Stomach (tissue), 9 donors: ENCODE results near the gene ZNRF2. TPM values are rescaled to one million over a fixed set of nuclear protein-coding genes. Genes with fewer than 3 reads are reported as not detected.

ENCODE experiments used
- DNase-seq, 2 donors: peaks; one replicate each; pipeline versions ENCODE4 v3.0.0 to v3.0.0-alpha.2; 2013 to 2019
- H3K27ac ChIP-seq, 5 donors: fragments of 200-600 bp in 4 of 5; sonication (generic) in 4 of 5; one replicate each; pipeline ENCODE4 v1.5.1; 2013 to 2019; ENCODE audit warnings: mild to moderate bottlenecking in 1 of 5, moderate library complexity in 1 of 5
- H3K27me3 ChIP-seq, 3 donors: fragments of 200-600 bp; sonication (generic); one replicate each; pipeline ENCODE4 v1.5.1; 2017 to 2019; ENCODE audit warnings: mixed run types in 1 of 3
- H3K36me3 ChIP-seq, 4 donors: fragments of 200-600 bp; sonication (generic); 1 replicate in 3 of 4; 2 replicates in 1 of 4; pipeline ENCODE4 v1.5.1; 2016 to 2019
- H3K4me1 ChIP-seq, 4 donors: fragments of 200-600 bp; sonication (generic); one replicate each; pipeline ENCODE4 v1.5.1; 2016 to 2019
- H3K4me3 ChIP-seq, 4 donors: fragments of 200-600 bp; sonication (generic) in 3 of 4; one replicate each; pipeline ENCODE4 v1.5.1; 2016 to 2019; ENCODE audit warnings: mild to moderate bottlenecking in 1 of 4
- H3K9me3 ChIP-seq, 4 donors: fragments of 200-600 bp; sonication (generic); one replicate each; pipeline ENCODE4 v1.5.1; 2016 to 2019
- CTCF ChIP-seq, 7 experiments: fragments of 450-650 bp in 4 of 7; fragments of 200-600 bp in 3 of 7; sonication (generic) in 3 of 7; IDR thresholded peaks; one replicate each; pipeline ENCODE4 v1.5.1; 2016 to 2019; ENCODE audit warnings: antibody characterized with exemption in 7 of 7, control low read depth in 2 of 7, mild to moderate bottlenecking in 1 of 7
- EP300 ChIP-seq: sonication (generic); formaldehyde crosslinking; IDR thresholded peaks from one replicate; pipeline ENCODE4 v1.6.1; 2017; ENCODE audit warnings: antibody characterized with exemption
- POLR2A ChIP-seq, 4 donors: fragments of 450-650 bp; IDR thresholded peaks; one replicate each; pipeline ENCODE4 v1.6.1; 2016; ENCODE audit warnings: antibody characterized with exemption in 4 of 4, control low read depth in 2 of 4, mild to moderate bottlenecking in 1 of 4, moderate library complexity in 1 of 4
- POLR2AphosphoS5 ChIP-seq, 3 donors: sonication (generic); formaldehyde crosslinking; IDR thresholded peaks; one replicate each; pipeline ENCODE4 v1.6.1; 2016; ENCODE audit warnings: antibody characterized with exemption in 3 of 3
- WGBS, 5 donors: extraction: QIAGEN DNeasy Blood & Tissue Kit in 3 of 5; methylation state at CpG; one replicate each; pipeline versions ENCODE4 v1.1.5 to v1.1.7; 2013 to 2018; 5-methylcytosine and 5-hydroxymethylcytosine counted together
- intact Hi-C: fragments of 100-400 bp; cut with DNase I; formaldehyde crosslinking; loops from one replicate; pipeline ENCODE4 v1.15.1; 2023; ENCODE audit warnings: low total_unique reads
- polyA plus RNA-seq, 3 donors: library from polyadenylated mRNA; stranded (reverse); fragments of 200-250 nt; gene quantifications; one replicate each; pipeline ENCODE4 v1.2.3, GENCODE V29; 2013
- total RNA-seq, 5 donors: library from RNA; depleted of rRNA; stranded (reverse); fragments of >200 nt; gene quantifications; one replicate each; pipeline versions ENCODE4 v1.1.0 to v1.2.3, GENCODE V29; 2014 to 2016
- donor health status: healthy with polysubstance abuse.
- donor health status: Bipolar disorder and iron deficiency.
- donor health status: healthy.

The ZNRF2 gene
- total and polyA plus RNA-seq, 8 donors: 5.4 to 209 (median 23.6) TPM

GRCh38 chr7:30364773-30365172, 80.4 kb downstream of the ZNRF2 start:
- WGBS, 5 donors: 79 to 94% (median 89%) methylated on average over 1 of the region's 1 CpG
- Histone ChIP-seq H3K27ac (no peak overlapping the region), H3K4me1 (peaks cover 0 to 7% (median 3%) of the 10 kb centered on the region in 4 donors), H3K36me3 (peaks cover 0 to 6% (median 3%) of the 10 kb centered on the region in 4 donors), H3K4me3 (no peak overlapping the region), H3K27me3 (no peaks in the 10 kb centered on the region), H3K9me3 (no peaks in the 10 kb centered on the region)
- DNase-seq: no peak
- intact Hi-C loops: no loop called here
- TF ChIP-seq EP300 (no peak), POLR2AphosphoS5 (IDR thresholded peaks at IDR 0.05) (no peak), CTCF (IDR thresholded peaks at IDR 0.05) (no peak), POLR2A (IDR thresholded peaks at IDR 0.05) (no peak)

- TF ChIP-seq CTCF (IDR thresholded peaks at IDR 0.05) (no peak), POLR2AphosphoS5 (IDR thresholded peaks at IDR 0.05) (no peak)
- no peak overlapping the region for H3K4me3 ChIP-seq
- WGBS, 5 donors: 90 to 96% (median 94%) methylated on average over 3 of the region's 3 CpGs
- H3K27ac ChIP-seq: no peak overlapping the region
- H3K36me3 ChIP-seq: peaks cover 0 to 6% (median 3%) of the 10 kb centered on the region in 4 donors
- H3K9me3 ChIP-seq: no peaks in the 10 kb centered on the region
- no peaks in the 10 kb centered on the region for H3K27me3 ChIP-seq
- H3K4me1 ChIP-seq: peaks cover 0 to 7% (median 3%) of the 10 kb centered on the region in 4 donors
- intact Hi-C loops: no loop called here
- no peak for DNase-seq
These were observed 81.2 kb downstream of the ZNRF2 start for GRCh38 chr7:30365621-30366020.

GRCh38 chr7:30366606-30367005, 82.2 kb downstream of the ZNRF2 start:
- H3K4me1 ChIP-seq: peaks cover 0 to 7% (median 3%) of the 10 kb centered on the region in 4 donors
- intact Hi-C loops: no loop called here

GRCh38 chr7:30367561-30367960, 83.2 kb downstream of the ZNRF2 start:
- Histone ChIP-seq H3K4me1 (peaks cover 0 to 7% (median 3%) of the 10 kb centered on the region in 4 donors), H3K27ac (no peak overlapping the region), H3K36me3 (peaks cover 0 to 16% (median 13%) of the 10 kb centered on the region in 4 donors), H3K27me3 (no peaks in the 10 kb centered on the region), H3K9me3 (no peaks in the 10 kb centered on the region), H3K4me3 (no peak overlapping the region)
- WGBS, 5 donors: 80 to 84% (median 82%) methylated on average over 2 of the region's 2 CpGs
- TF ChIP-seq POLR2A (IDR thresholded peaks at IDR 0.05) (no peak), POLR2AphosphoS5 (IDR thresholded peaks at IDR 0.05) (no peak), EP300 (no peak), CTCF (IDR thresholded peaks at IDR 0.05) (no peak)
- no peak for DNase-seq
- intact Hi-C loops: no loop called here

More at GRCh38 chr7:30366606-30367005, 82.2 kb downstream of the ZNRF2 start:
- H3K27me3 ChIP-seq: no peaks in the 10 kb centered on the region
- WGBS, 5 donors: 59 to 72% (median 62%) methylated on average over 2 of the region's 2 CpGs
- H3K4me3 ChIP-seq: no peak overlapping the region
- DNase-seq: no peak
- no peak overlapping the region for H3K27ac ChIP-seq
- no peaks in the 10 kb centered on the region for H3K9me3 ChIP-seq
- H3K36me3 ChIP-seq: peaks cover 0 to 10% (median 7%) of the 10 kb centered on the region in 4 donors
- no peak for TF ChIP-seq POLR2A (IDR thresholded peaks at IDR 0.05)

- peaks cover 0 to 7% (median under 1%) of the 10 kb centered on the region in 4 donors for H3K4me1 ChIP-seq
- H3K36me3 ChIP-seq: peaks cover 0 to 16% (median 13%) of the 10 kb centered on the region in 4 donors
- no peak overlapping the region for H3K4me3 ChIP-seq
- no peaks in the 10 kb centered on the region for H3K27me3 ChIP-seq
- intact Hi-C loops: no loop called here
- TF ChIP-seq EP300: no peak
- no peak for TF ChIP-seq CTCF (IDR thresholded peaks at IDR 0.05)
- no peak for TF ChIP-seq POLR2AphosphoS5 (IDR thresholded peaks at IDR 0.05)
- no peak for TF ChIP-seq POLR2A (IDR thresholded peaks at IDR 0.05)
- no peaks in the 10 kb centered on the region for H3K9me3 ChIP-seq
- no peak for DNase-seq
- no peak overlapping the region for H3K27ac ChIP-seq
These were observed 85.5 kb downstream of the ZNRF2 start for GRCh38 chr7:30369879-30370278.
